ENCODE results near the gene RANBP9. TPM values are rescaled to one million over a fixed set of nuclear protein-coding genes. Genes with fewer than 3 reads are reported as not detected.
A peak's percentile ranks its signal among the peaks of the same experiment; 100 is the strongest.

RANBP9 gene
- total and polyA plus RNA-seq, 8 donors: 9.6 to 22.2 (median 16.6) TPM

GRCh38 chr6:13743736-13744127, 32.1 kb upstream of the RANBP9 start:
- WGBS, 2 donors: 91% methylated on average over 7 of the region's 7 CpGs
- no peaks in the 10 kb centered on the region for H3K4me1 ChIP-seq
- DNase-seq (no peak), ATAC-seq (no peak), FAIRE-seq (no peak)
- H3K27me3 ChIP-seq: no peaks in the 10 kb centered on the region
- TF ChIP-seq CTCF (IDR thresholded peaks at IDR 0.05): no peak
- H3K4me3 ChIP-seq: peak overlapping the region in 1 of 4 donors; percentile 24
- H3K9me3 ChIP-seq: no peaks in the 10 kb centered on the region
- H3K27ac ChIP-seq: no peak overlapping the region
- intact Hi-C loops (cut with DNase I): no loop called here
- H3K36me3 ChIP-seq: no peaks in the 10 kb centered on the region

GRCh38 chr6:13742961-13743735, 31.5 kb upstream of the RANBP9 start:
- ATAC-seq (peak; percentile 22 to 47 (median 44)), DNase-seq (peak in 3 of 6 donors; percentile 17 to 67 (median 54)), FAIRE-seq (no peak)
- 61 to 63% methylated on average over 42 to 56 of the region's 56 CpGs for WGBS, 2 donors
- no peaks in the 10 kb centered on the region for H3K36me3 ChIP-seq
- peak overlapping the region in 2 of 4 donors; percentile 22 to 24 for H3K4me3 ChIP-seq
- TF ChIP-seq CTCF (IDR thresholded peaks at IDR 0.05): no peak
- no peaks in the 10 kb centered on the region for H3K4me1 ChIP-seq
- H3K27me3 ChIP-seq: no peaks in the 10 kb centered on the region
- no peak overlapping the region for H3K27ac ChIP-seq
- intact Hi-C loops (cut with DNase I): no loop called here
- H3K9me3 ChIP-seq: no peaks in the 10 kb centered on the region

- Histone ChIP-seq H3K9me3 (no peaks in the 10 kb centered on the region), H3K27ac (no peak overlapping the region), H3K27me3 (no peaks in the 10 kb centered on the region), H3K36me3 (no peaks in the 10 kb centered on the region), H3K4me1 (no peaks in the 10 kb centered on the region), H3K4me3 (no peak overlapping the region)
- DNase-seq (no peak), FAIRE-seq (no peak), ATAC-seq (no peak)
- TF ChIP-seq CTCF (IDR thresholded peaks at IDR 0.05): no peak
- 94 to 95% methylated on average over 4 of the region's 4 CpGs for WGBS, 2 donors
- intact Hi-C loops (cut with DNase I): no loop called here
Observed at GRCh38 chr6:13741365-13741764, 29.7 kb upstream of the RANBP9 start.

- WGBS, 2 donors: 88 to 93% methylated on average over 2 of the region's 2 CpGs
- DNase-seq (no peak), FAIRE-seq (no peak), ATAC-seq (no peak)
- Histone ChIP-seq H3K9me3 (no peaks in the 10 kb centered on the region), H3K27me3 (no peaks in the 10 kb centered on the region), H3K4me3 (no peak overlapping the region), H3K4me1 (no peaks in the 10 kb centered on the region), H3K27ac (no peak overlapping the region), H3K36me3 (no peaks in the 10 kb centered on the region)
- TF ChIP-seq CTCF (IDR thresholded peaks at IDR 0.05): no peak
- intact Hi-C loops (cut with DNase I): no loop called here
Observed at GRCh38 chr6:13735031-13735430, 23.4 kb upstream of the RANBP9 start.

GRCh38 chr6:13733178-13733887, 21.7 kb upstream of the RANBP9 start:
- no peaks in the 10 kb centered on the region for H3K36me3 ChIP-seq
- 26 to 33% methylated on average over 17 of the region's 17 CpGs for WGBS, 2 donors
- no peak for FAIRE-seq
- H3K27me3 ChIP-seq: no peaks in the 10 kb centered on the region
- intact Hi-C loops (cut with DNase I): no loop called here
- DNase-seq: peak in 2 of 6 donors; percentile 20 to 29
- no peaks in the 10 kb centered on the region for H3K4me1 ChIP-seq
- no peak overlapping the region for H3K4me3 ChIP-seq
- ATAC-seq: peak in 3 of 4 donors; percentile 58 to 70 (median 60)
- no peaks in the 10 kb centered on the region for H3K9me3 ChIP-seq
- no peak overlapping the region for H3K27ac ChIP-seq
- no peak for TF ChIP-seq CTCF (IDR thresholded peaks at IDR 0.05)

Measured in pancreas (tissue), 10 donors.